GM19035 (cell line): ENCODE measurements around the gene CSTPP1.

Experiments
- ATAC-seq: cut with Tn5 transposase; IDR thresholded peaks from one replicate; pipeline ENCODE4 v1.9.1; 2021; ENCODE audit not compliant: unreplicated experiment

Gene CSTPP1

GRCh38 chr11:47125083-47125482 is 188.5 kb downstream of the CSTPP1 start:
- ATAC-seq: no peak

GRCh38 chr11:47127213-47127612 is 190.7 kb downstream of the CSTPP1 start:
- no peak for ATAC-seq

GRCh38 chr11:47130543-47130942 is 194.0 kb downstream of the CSTPP1 start:
- no peak for ATAC-seq

- no peak for ATAC-seq
These were observed 194.6 kb downstream of the CSTPP1 start for GRCh38 chr11:47131136-47131535.

GRCh38 chr11:47132490-47132889 is 195.9 kb downstream of the CSTPP1 start:
- no peak for ATAC-seq

- ATAC-seq: no peak
These were observed 196.4 kb downstream of the CSTPP1 start for GRCh38 chr11:47132981-47133380.

- ATAC-seq: no peak
These were observed 199.8 kb downstream of the CSTPP1 start for GRCh38 chr11:47136327-47136726.

- no peak for ATAC-seq
These were observed 200.4 kb downstream of the CSTPP1 start for GRCh38 chr11:47136921-47137320.

- no peak for ATAC-seq
These were observed 200.9 kb downstream of the CSTPP1 start for GRCh38 chr11:47137476-47137875.

GRCh38 chr11:47139878-47140277 is 203.3 kb downstream of the CSTPP1 start:
- ATAC-seq: no peak

- ATAC-seq: no peak
These were observed 206.8 kb downstream of the CSTPP1 start for GRCh38 chr11:47143322-47143721.

- ATAC-seq: no peak
These were observed 208.0 kb downstream of the CSTPP1 start for GRCh38 chr11:47144541-47144940.

- no peak for ATAC-seq
These were observed 210.7 kb downstream of the CSTPP1 start for GRCh38 chr11:47147250-47147649.

- ATAC-seq: no peak
These were observed 211.1 kb downstream of the CSTPP1 start for GRCh38 chr11:47147681-47148080.

- ATAC-seq: no peak
These were observed 211.7 kb downstream of the CSTPP1 start for GRCh38 chr11:47148270-47148669.

GRCh38 chr11:47148903-47149531 is 212.5 kb downstream of the CSTPP1 start:
- ATAC-seq: no peak

GRCh38 chr11:47149782-47150181 is 213.2 kb downstream of the CSTPP1 start:
- ATAC-seq: no peak

GRCh38 chr11:47152126-47152952 is 215.8 kb downstream of the CSTPP1 start:
- no peak for ATAC-seq

- ATAC-seq: no peak
These were observed 216.7 kb downstream of the CSTPP1 start for GRCh38 chr11:47152953-47153950.

GRCh38 chr11:47154616-47155570 is 218.3 kb downstream of the CSTPP1 start:
- no peak for ATAC-seq
